COLO668 (cell line): ENCODE results near the gene PRR15L.
"Not testable (repeated sequence)": the region's sequence is repeated elsewhere in the genome, so short reads cannot be mapped to it uniquely, and the experiment has no call there.

Experiments
- DNase-seq: peaks from one replicate; lab custom pipeline; 2025; ENCODE audit not compliant: unreplicated experiment; lab: John Stamatoyannopoulos, UW

PRR15L gene

DNA sequence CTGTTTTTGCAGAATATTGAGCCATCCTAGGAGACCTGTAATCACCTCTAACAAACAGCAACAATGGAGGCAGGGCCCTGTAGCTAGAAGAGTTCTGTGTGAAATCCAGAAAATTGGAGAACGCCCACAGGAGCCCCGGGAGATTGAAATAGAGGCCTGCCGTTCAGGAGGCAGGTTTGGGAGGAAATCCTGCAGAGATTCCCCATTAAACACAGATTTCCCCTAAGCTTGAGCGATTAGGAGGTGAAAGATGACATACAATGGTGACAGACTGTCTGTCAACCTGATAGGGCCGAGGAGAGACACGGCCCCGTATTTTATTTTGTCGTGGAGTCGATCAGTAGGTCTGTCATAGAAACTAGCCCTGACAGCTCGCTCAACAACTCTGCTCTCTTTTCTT, 31.5 kb upstream of the PRR15L start:
- DNase-seq: no peak

GRCh38 chr17:47988445-47988844, 30.8 kb upstream of the PRR15L start:
- DNase-seq: not testable (repeated sequence)

GRCh38 chr17:47987240-47987835, 29.7 kb upstream of the PRR15L start:
- peak; percentile 54 for DNase-seq

GRCh38 chr17:47986520-47986919, 28.8 kb upstream of the PRR15L start:
- no peak for DNase-seq

DNA sequence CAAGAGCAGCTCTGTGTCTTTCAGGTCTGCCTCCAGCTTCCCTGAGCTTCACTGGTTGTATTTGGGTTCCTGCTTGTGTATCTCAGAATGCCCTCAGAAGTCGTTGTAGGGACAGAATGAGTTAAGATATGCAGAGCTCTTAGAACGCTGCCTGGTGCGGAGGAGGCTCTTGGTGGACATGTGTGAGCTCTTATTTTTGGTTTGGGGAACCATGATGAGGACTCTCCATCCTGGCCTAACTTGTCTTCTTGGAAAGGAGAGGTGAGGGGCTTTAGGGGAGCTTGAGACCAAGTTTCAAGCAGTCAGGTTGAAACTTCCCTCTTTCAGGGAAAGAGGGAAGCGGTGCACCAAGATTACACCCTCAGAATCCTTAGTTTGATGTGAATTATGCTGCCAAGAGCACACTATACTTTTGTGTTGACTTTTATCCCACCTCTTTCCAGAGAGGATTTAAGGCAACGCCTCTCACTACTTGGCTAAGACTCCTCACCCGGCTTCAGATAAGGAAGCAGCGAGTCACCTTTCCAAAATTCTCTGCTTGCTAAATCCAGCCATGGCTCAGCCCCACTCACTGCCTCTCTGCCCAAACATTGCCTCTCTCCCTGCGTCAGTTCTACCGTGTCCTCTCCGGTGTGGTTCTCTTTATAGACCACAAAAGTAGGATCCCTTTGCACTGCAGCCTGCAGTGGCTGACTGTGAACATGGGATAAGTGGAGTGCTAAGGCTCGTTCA, 26.0 kb upstream of the PRR15L start:
- DNase-seq: no peak

DNA sequence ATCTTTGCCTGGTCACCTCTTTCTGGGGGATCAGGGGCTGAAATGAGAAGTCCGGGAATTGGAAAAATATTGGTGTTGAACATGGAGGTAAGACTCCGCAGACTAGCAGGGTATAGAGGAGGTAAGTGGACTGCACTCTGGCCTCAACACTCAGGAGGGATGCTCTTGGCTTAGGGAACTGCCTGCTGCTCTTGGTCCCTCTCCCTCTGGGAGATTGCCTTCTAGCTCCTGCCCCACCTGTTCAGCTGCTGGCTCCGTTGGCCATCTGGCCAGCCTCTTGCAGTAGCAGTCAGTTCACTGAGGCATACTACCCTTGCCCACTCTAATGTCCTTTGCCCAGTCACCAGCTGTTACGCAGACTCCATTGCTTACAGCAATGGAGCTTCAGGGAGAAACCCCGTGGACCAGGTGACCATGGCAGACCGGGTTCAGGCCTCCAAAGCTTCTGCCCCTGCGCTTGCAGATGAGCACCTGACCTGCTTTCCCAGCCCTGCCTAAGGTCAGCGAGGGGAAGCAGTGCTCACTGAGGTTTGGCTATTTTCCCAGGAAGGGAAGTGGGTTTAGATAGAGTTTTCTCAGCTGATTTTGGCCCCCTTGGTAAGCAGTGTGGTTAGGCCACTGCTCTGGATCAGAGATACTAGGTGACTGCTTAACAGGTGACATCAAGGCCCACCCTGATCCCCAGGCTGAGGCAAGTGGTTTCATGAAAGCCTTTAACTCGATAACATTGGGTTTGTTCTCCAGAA, 25.1 kb upstream of the PRR15L start:
- no peak for DNase-seq

GRCh38 chr17:47982091-47982617, 24.5 kb upstream of the PRR15L start:
- DNase-seq: no peak

GRCh38 chr17:47981462-47981861, 23.8 kb upstream of the PRR15L start:
- DNase-seq: no peak

GRCh38 chr17:47980541-47980940, 22.9 kb upstream of the PRR15L start:
- DNase-seq: peak; percentile 3

GRCh38 chr17:47978324-47978723, 20.6 kb upstream of the PRR15L start:
- DNase-seq: peak; percentile 38

GRCh38 chr17:47975823-47976205, 18.1 kb upstream of the PRR15L start:
- no peak for DNase-seq

GRCh38 chr17:47975189-47975822, 17.6 kb upstream of the PRR15L start:
- DNase-seq: no peak

GRCh38 chr17:47973541-47973940, 15.9 kb upstream of the PRR15L start:
- DNase-seq: no peak

DNA sequence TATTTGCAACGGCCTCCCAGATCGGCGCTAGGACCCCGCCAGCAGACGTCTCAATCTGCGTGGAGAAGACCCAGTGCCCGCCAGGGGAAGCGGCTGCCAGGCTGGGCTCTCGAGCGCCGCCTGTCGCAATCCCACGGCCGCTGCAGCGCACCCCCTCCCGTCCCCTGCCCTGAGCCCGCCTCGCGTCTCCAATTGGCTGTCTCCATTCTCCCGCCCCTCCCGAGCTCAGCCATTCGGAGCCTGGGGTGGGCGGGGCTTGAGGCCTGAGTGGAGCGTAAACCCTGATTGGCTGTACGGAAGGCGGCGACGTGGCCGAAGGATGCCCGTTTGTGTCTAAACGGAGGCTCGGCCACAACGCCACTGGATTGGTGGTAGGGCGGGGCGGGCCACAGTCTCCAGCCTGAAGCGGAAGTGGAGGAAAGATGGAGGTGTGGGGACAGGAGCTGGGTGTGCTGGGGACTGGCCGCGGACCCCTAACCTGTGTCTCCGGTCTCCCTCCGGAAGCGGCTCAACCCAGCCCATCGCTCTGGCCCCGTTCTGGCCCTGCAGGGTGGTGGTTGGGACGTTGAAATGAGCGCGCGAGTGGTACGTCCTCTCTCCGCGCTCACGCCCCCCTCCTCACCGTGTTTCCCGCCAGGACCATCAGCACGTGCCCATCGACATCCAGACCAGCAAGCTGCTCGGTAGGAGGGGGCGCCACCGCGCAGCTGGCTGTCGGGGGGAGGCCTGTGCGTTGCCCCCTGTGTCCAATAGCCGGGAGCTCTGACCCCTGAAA, 13.2 kb upstream of the PRR15L start, which contains the start of gene CDK5RAP3:
Gene CDK5RAP3 (plus strand): TSS at position 389 of the 775 bp plus-strand sequence. CDS start 34 bp downstream, at position 423.
- DNase-seq: peak; percentile 98

DNA sequence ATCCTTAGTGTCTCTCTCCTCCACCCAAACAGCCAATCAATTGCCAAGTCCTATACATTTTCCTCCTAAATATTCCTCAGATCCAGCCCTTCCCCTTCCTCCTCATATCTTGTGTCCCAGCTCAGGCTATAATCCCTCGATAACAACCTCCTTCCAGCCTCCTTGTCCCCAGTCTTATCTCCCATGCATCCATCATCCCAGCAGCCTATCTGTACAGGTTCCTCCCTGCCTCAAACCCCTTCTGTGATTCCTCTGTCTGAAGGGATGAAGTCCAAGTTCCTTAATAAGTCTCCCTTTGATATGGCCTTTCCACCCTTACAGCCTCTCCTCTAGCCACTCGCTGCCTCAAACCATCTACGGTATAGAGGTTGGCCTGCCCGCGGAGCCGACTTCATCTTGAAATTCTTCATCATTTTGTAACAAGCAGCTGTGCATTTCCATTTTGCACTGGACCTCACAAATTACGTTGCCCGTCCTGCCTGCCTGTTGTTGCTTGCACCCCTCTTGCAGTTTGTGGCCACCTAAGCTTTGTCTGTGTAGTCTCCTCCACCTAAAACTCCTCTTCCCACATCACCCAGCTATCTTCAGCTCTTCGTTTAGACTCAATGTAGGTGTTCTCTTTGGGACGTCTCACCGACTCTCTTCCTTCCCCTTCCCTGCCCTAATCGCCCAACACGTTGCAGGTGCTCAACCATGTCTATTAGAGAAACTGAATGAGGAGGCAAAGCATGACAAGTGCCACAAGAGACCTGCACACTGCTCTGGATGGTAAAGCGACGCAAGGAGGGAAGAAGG, 12.4 kb upstream of the PRR15L start:
- no peak for DNase-seq

DNA sequence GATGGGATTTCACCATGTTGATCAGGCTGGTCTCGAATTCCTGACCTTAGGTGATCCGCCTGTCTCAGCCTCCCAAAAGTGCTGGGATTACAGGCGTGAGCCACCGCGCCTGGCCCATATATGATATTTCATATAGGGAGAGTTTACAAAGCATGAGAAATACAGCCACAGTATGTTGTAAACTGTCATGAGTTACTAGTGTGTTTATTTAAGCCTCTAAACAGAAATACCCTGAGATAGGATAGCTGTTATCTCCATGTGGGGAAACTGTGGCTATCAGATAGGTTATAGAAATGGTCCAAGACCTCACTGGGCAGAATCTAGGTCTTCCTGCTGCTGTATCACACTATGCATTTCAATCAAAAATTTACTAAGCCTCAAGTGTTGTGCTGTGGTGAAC, 11.2 kb upstream of the PRR15L start:
- no peak for DNase-seq

DNA sequence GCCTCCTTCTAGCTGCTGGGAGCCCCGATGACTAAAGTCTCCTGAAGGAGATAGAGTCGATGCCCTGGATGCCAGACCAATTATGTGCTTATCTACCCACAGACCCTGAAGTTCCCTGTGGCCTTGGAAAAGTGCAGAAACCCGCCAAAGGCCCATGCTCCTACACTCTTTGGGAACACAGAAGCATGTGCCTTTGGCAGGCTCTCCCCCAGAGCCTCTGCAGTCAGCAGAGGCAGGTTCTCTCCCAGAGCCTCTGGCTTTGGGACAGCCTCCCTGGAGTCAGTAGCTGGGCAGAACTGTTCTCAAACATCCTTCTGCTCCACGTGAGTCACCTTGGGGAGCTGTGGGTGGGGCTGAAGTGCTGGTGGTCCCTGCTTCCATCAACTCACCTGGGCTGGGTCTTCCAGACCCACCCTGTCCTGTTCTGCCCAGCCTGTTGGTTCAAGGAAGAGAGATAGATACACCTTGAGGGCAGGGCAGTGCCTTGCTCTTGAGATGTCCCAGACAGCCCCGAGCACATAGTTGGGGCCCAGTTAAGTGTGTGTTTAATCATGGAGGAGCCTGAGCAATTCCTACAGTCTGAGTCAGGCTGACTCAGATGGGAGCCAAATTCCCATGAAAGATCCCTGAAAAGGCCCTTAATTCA, 10.0 kb upstream of the PRR15L start:
- DNase-seq: no peak

DNA sequence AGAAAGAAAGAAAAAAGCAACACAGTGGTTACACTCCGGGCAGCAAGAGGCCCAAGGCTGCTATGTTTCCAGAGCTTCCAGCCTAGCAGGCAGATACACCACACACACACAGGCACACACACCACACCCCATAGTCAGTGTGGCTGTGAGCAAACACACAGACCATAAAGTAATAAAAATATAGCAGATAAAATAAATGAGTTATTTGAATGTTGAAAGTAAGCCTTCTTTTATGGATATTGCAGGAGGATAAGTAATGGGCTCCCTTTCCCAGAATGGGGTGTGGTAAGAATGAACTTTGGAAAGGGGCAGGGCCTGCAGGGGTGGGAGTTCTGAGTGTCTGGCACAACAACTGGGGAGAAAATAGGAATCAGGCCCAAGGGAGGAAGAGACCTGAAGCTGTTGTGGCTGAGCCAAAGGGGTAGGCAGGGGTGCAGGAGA, 8.4 kb upstream of the PRR15L start:
- no peak for DNase-seq

DNA sequence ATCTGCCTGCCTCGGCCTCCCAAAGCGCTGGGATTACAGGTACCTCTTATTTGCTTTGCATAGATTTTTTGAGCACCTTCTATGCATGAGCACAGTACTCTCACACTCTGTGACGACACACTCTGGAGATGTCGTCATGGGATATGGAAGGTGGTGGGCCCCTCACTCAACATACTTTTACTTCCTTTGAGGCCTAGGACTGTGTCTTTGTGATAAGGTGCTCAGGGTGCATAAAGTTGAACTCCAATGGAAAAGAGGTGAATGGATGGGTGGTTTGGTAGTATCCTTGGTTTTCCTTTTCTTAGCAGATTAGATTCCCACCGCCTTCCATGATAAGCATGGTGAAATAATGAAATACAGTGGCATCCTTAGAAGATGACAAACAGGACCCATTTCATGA, 7.2 kb upstream of the PRR15L start:
- no peak for DNase-seq
